Measurements from ENCODE around the gene NISCH.

Gene NISCH

GRCh38 chr3:52490939-52491526, 35.6 kb downstream of the NISCH start:
- FAIRE-seq = no peak

- no peak for FAIRE-seq
Measured at GRCh38 chr3:52492059-52492458, 36.7 kb downstream of the NISCH start.

GRCh38 chr3:52493232-52494017, 38.0 kb downstream of the NISCH start:
- FAIRE-seq = no peak

GRCh38 chr3:52494445-52494844, 39.0 kb downstream of the NISCH start:
- FAIRE-seq = no peak

GRCh38 chr3:52494886-52495495, 39.6 kb downstream of the NISCH start, which contains the start of gene STAB1:
STAB1 (plus strand) TSS chr3:52495338; CDS start chr3:52495414, 76 bp downstream.
- no peak for FAIRE-seq

GRCh38 chr3:52495777-52496602, 40.6 kb downstream of the NISCH start:
- FAIRE-seq = no peak

GRCh38 chr3:52498137-52499054, 43.0 kb downstream of the NISCH start:
- FAIRE-seq = no peak

- FAIRE-seq = no peak
Measured at GRCh38 chr3:52501046-52501445, 45.6 kb downstream of the NISCH start.

- no peak for FAIRE-seq
Measured at GRCh38 chr3:52502001-52502400, 46.6 kb downstream of the NISCH start.

GRCh38 chr3:52502808-52503350, 47.5 kb downstream of the NISCH start:
- FAIRE-seq = no peak

- FAIRE-seq = no peak
Measured at GRCh38 chr3:52503788-52504424, 48.5 kb downstream of the NISCH start.

GRCh38 chr3:52504977-52505376, 49.6 kb downstream of the NISCH start:
- FAIRE-seq = no peak

- no peak for FAIRE-seq
Measured at GRCh38 chr3:52506266-52506966, 51.0 kb downstream of the NISCH start.

GRCh38 chr3:52507359-52507758, 52.0 kb downstream of the NISCH start:
- no peak for FAIRE-seq

- no peak for FAIRE-seq
Measured at GRCh38 chr3:52509753-52510328, 54.4 kb downstream of the NISCH start.

GRCh38 chr3:52511509-52511908, 56.1 kb downstream of the NISCH start:
- FAIRE-seq = no peak

- no peak for FAIRE-seq
Measured at GRCh38 chr3:52512105-52512504, 56.7 kb downstream of the NISCH start.

- FAIRE-seq = no peak
Measured at GRCh38 chr3:52512727-52513126, 57.3 kb downstream of the NISCH start.

- no peak for FAIRE-seq
Measured at GRCh38 chr3:52513281-52513680, 57.9 kb downstream of the NISCH start.

- FAIRE-seq = no peak
Measured at GRCh38 chr3:52514576-52514975, 59.2 kb downstream of the NISCH start.

Measured in A204.1 (cell line).